ENCODE results near the gene SURF2. TPM values are rescaled to one million over a fixed set of nuclear protein-coding genes. Genes with fewer than 3 reads are reported as not detected.

SURF2 gene
- total RNA-seq, 2 donors from 2014 or later, result 14.1 to 16.0 TPM

- DNase-seq, result peak; percentile 68 to 72 (median 69)
- H3K4me1 Mint-ChIP-seq, result peaks cover 7% of the 10 kb centered on the region
- no peaks in the 10 kb centered on the region for H3K9me3 ChIP-seq (ENCODE audit: control insufficient read depth, low read length, poor library complexity, severe bottlenecking)
- no peaks in the 10 kb centered on the region for H3K27me3 Mint-ChIP-seq
- H3K27ac Mint-ChIP-seq, result peak overlapping the region; percentile 79
- peaks cover 7% of the 10 kb centered on the region for H3K36me3 Mint-ChIP-seq (ENCODE audit: low read depth)
- H3K4me3 Mint-ChIP-seq, result no peak overlapping the region
- ATAC-seq, result peak; percentile 95
Measured at GRCh38 chr9:133406480-133407307, 50.3 kb downstream of the SURF2 start.

GRCh38 chr9:133408042-133408441 lies 51.7 kb downstream of the SURF2 start:
- Mint-ChIP-seq H3K36me3 (ENCODE audit: low read depth) (peaks cover 7% of the 10 kb centered on the region), H3K4me1 (peaks cover 12% of the 10 kb centered on the region), H3K27ac (no peak overlapping the region), H3K27me3 (no peaks in the 10 kb centered on the region), H3K4me3 (no peak overlapping the region)
- DNase-seq (no peak), ATAC-seq (no peak)
- no peaks in the 10 kb centered on the region for H3K9me3 ChIP-seq (ENCODE audit: control insufficient read depth, low read length, poor library complexity, severe bottlenecking)

Other genes starting within 250 kb of the SURF2 start
- gene RALGDS, start 235.3 kb upstream of the SURF2 start, total RNA-seq, result 100 to 1,000 TPM; 150 to 236 TPM
- 1 to 10 TPM; 2.2 to 2.3 TPM for gene GBGT1, start 192.6 kb upstream of the SURF2 start, total RNA-seq
- gene OBP2B, start 147.3 kb upstream of the SURF2 start, total RNA-seq, result not detected
- 1 to 10 TPM; 2.1 to 3.8 TPM for gene ABO, start 81.3 kb upstream of the SURF2 start, total RNA-seq
- 10 to 100 TPM; 13.6 to 14.0 TPM for gene SURF6, start 20.4 kb upstream of the SURF2 start, total RNA-seq
- gene MED22, start 8.4 kb upstream of the SURF2 start, total RNA-seq, result 10 to 100 TPM; 23.4 to 23.6 TPM
- gene RPL7A, start 8.3 kb upstream of the SURF2 start, total RNA-seq, result 1,000 to 10,000 TPM; 2,417 to 2,552 TPM
- 10 to 100 TPM; 34.9 to 46.9 TPM for gene SURF1, start 63 bp upstream of the SURF2 start, total RNA-seq
- gene SURF4, start 19.5 kb downstream of the SURF2 start, total RNA-seq, result 100 to 1,000 TPM; 116 to 124 TPM
- under 1 TPM; 0.72 to 0.81 TPM for gene STKLD1, start 19.8 kb downstream of the SURF2 start, total RNA-seq
- gene REXO4, start 61.5 kb downstream of the SURF2 start, total RNA-seq, result 10 to 100 TPM; 17.0 to 23.4 TPM
- 1 to 10 TPM; 1.1 to 1.9 TPM for gene ADAMTS13, start 65.8 kb downstream of the SURF2 start, total RNA-seq
- gene CACFD1, start 103.4 kb downstream of the SURF2 start, total RNA-seq, result 1 to 10 TPM; 1.4 to 3.8 TPM
- 1 to 10 TPM; 1.5 to 3.4 TPM for gene SLC2A6, start 122.5 kb downstream of the SURF2 start, total RNA-seq
- gene MYMK, start 168.4 kb downstream of the SURF2 start, total RNA-seq, result not detected
- not detected for gene ADAMTSL2, start 178.2 kb downstream of the SURF2 start, total RNA-seq

Measured in T-helper 17 cell (primary cell).